HG03469 (cell line): ENCODE results near the gene MAPKAP1.

Experiments
- ATAC-seq: cut with Tn5 transposase; IDR thresholded peaks from one replicate; pipeline ENCODE4 v1.9.1; 2021; ENCODE audit warnings: mild to moderate bottlenecking, moderate library complexity, moderate number of reproducible peaks; ENCODE audit not compliant: unreplicated experiment

The MAPKAP1 gene

GRCh38 chr9:125544484-125544883 lies 162.5 kb downstream of the MAPKAP1 start:
- no peak for ATAC-seq

DNA sequence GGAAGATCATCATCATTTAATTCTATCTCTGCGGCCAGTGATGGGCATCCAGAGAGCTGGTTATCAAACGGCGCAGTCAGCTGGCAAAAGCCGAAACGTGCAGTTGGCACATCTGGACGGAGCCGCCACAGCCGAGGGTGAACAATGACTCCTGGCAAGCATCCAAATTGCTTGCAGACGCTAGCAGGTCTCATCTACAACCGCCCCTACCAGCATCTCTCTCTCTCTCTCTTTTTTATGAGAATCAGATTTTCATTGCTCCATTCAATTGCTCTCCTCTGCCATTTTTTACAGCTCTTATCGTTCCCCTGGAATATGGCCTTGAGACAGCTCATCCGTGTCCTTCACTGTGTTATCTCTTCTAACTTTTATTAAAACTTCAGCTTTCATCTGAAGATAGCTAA lies 165.2 kb downstream of the MAPKAP1 start:
- ATAC-seq, result no peak

GRCh38 chr9:125540497-125540896 lies 166.5 kb downstream of the MAPKAP1 start:
- no peak for ATAC-seq

GRCh38 chr9:125538092-125538473 lies 168.9 kb downstream of the MAPKAP1 start:
- no peak for ATAC-seq

DNA sequence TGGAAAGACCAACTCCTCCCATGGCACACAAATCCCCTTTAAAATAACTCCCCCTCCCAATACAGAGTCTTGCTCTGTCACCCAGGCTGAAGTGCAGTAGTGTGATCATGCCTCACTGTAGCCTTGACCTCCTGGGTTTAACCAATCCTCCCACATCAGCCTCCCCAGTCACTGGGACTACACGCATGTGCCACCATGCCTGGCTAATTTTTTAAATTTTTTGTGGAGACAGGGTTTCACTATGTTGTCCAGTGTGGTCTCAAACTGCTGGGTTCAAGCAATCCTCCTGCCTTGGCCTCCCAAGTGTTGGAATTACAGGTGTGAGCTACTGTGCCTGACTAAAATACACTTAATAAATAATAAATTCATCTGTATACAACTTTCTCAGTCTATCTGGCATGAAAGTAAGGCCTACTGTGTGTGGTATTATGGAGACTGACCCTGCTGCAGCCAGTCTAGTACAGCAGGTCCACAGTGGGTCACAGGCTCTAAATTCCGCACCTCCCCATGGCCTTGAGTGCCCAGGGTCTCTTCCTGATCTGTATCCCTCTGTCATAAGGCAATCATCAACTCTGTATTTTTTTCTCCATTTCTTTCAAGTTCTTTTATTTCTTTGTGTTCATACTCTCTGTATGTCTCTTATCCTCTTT lies 169.4 kb downstream of the MAPKAP1 start:
- ATAC-seq, result no peak

GRCh38 chr9:125536776-125537175 lies 170.2 kb downstream of the MAPKAP1 start:
- no peak for ATAC-seq

GRCh38 chr9:125536167-125536772 lies 170.7 kb downstream of the MAPKAP1 start:
- no peak for ATAC-seq

DNA sequence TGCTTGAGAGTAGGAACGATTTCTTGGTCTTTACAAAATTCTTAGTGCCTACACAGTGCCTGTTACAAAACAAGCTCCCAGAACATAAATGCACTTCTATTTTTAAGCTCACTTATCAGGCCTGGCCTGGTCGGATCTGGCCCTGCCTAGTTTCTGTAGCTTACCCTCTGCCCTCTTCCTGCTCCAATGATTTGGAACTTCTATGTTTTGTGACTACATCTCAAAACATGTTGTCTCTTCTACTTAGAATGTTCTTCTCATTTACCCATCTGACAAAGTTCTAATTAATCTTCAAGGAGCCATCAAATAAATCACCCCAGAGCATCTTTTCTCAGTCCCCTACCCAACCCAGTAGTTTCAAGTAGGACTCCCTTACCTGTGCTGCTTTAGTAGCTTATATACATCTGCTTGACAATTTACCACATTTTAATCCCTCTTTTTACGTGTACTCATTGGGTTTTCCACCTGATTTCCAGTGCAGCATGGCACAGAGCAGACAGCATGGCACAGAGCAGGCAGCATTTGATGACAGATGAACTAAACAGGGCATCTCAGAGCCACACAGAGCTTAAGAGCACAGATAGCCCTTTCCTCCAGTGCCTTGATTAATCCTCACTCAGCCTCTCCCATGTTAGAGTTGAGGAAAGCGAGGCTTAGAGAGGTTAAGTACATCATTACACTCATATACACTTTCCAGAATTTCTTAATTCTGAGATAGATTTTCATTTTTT lies 171.9 kb downstream of the MAPKAP1 start:
- ATAC-seq, result no peak

DNA sequence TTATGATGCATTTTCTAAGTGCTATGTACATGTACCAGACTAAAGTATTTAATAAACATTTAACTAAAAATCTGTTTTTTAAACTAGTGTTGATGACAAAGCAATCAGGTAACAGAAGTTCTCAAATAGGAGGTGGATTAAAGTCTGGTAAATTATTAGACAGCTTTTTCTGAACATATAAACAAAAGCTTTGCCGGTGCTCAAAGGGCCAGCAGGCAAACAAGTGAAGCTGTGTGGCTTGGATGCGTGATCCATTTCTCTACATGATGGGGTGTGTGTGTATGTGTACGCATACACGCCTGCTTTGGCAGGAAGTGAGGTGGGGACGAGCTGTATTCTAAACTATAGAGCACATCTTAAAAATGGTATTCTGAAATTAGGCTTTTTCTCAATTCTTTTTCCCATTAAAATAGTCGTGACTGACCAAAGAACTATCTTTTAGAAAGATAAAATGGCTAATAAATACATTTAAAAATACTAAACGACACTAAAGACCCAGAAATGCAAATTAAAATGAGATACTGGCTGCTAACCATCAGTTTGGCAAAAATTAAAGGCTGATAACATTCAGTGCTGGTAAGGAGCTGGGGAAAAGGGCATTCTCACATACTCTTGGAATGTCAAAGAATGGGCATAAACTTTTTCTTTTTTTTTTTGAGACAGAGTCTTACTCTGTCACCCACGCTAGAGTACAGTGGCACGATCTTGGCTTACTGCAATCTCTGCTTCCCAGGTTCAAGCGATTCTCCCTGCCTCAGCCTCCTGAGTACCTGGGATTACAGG lies 174.0 kb downstream of the MAPKAP1 start:
- ATAC-seq, result no peak

DNA sequence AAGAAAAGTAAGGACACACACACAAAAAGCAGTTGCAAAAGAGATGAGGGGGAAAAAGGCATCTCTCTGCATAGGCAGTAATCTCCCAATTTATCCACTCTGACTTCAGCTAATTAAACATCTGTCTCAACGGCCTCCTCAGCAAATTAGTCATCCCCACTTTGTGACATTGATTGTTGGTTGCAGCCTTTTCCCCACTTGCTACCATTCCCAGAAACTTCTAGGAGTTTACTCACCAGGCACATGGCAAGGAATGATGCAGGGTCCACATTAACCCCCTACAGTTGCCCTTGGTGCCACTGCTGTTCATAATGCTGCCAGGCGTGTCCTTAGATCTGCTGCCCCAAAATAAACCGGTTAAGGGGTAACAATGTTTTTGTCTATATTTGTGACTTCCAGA lies 174.6 kb downstream of the MAPKAP1 start:
- no peak for ATAC-seq

DNA sequence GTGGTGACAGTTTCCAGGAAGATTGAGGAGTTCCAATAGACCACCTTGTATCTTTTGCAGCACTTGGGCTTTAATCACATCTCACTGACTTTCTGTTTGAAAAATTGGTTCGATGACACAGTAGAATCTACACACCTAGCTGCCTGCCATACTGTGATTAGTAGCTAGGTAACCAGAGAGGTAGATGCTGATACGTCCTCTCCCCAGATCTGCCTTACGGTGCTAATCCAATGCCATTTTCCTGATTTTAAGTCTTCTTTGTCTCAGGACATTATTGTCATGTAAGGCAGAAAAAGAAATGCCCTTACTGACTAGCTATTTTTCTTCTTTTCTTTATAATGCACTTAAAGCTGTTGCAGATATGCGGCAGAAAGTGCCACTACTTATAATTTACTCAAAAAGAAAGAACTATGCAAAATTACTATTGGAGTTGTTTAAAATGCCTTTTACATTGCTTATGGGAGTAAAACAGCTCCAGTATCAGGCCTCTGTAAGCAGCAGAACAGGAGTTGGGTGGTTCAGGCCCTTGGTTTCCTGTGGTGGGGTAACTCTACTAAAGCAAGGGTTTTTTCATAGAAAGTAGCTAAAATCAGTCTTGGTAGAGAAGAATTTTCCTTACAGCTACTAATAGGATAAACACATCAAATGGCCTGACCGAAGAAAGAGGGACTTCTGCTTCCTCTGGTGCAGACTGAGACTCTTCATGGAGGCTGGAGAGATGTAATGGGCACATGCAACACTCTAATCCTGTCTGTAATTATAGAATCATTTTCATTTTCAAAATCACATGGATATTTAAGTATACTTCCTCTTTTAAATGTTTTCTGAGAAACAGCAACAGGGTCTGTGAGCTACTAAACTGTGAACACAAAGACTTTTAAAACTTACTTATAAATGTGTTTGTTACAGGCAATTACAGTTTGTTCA lies 177.2 kb downstream of the MAPKAP1 start:
- ATAC-seq, result no peak

GRCh38 chr9:125529107-125529506 lies 177.9 kb downstream of the MAPKAP1 start:
- ATAC-seq, result no peak

DNA sequence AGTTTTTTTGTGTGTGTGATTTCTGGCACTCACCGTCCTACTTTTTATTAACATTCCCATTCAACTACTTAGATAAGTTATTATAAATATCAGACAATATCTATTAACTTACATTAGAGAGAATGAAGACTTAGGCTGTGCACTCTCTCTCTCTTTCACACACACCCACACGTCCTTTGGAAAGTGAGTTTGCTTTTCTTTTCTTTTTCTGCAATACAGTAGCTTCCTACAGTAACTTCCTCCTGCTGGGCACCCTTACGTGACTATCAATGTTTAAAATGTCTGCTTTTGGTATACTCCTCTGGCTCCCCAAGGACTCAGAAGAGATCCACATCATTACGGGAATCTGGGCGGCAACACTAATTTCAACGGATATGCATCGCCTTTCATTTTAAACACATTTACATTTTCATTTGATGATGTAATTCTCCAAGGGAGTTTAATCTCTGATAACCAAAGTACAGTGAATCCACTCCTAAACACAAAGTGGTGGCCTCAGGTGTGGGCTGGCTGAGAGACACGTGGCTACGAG lies 179.5 kb downstream of the MAPKAP1 start:
- ATAC-seq, result no peak

- ATAC-seq, result no peak
Observed at GRCh38 chr9:125525921-125526631, 180.9 kb downstream of the MAPKAP1 start.

GRCh38 chr9:125524583-125525355 lies 182.2 kb downstream of the MAPKAP1 start:
- no peak for ATAC-seq

GRCh38 chr9:125523681-125524080 lies 183.3 kb downstream of the MAPKAP1 start:
- ATAC-seq, result no peak

DNA sequence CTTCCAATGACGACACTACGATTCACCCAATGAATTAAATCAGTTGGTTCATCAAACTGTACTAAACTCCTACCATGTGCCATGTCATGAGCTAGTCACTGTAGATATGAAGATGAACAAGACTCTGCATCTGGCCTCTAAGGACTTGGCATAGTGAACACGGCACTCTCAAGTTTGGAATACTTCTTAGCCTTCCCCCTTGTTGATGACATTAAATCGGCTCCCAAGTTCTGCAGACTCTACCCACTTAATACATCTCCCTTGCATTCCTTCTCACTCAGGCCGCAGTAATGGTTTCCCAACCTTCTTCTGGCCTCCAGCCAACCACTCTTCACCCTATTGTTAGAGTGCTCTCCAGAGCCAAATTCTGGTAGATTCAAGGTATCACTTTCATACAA lies 184.7 kb downstream of the MAPKAP1 start:
- no peak for ATAC-seq

- no peak for ATAC-seq
Observed at GRCh38 chr9:125521462-125522327, 185.3 kb downstream of the MAPKAP1 start.
